Ishikawa (cell line): ENCODE data around the gene CCDC175.

Experiments used
- CEBPB ChIP-seq: IDR thresholded peaks from 2 replicates; pipeline ENCODE4 v1.6.1; 2012
- CREB1 ChIP-seq: IDR thresholded peaks from 2 replicates; pipeline ENCODE4 v1.6.1; 2012; ENCODE audit warnings: low read depth
- EGR1 ChIP-seq: IDR thresholded peaks from 2 replicates; pipeline ENCODE4 v1.6.1; 2012
- EP300 ChIP-seq: IDR thresholded peaks from 2 replicates; pipeline ENCODE4 v1.6.1; 2012; ENCODE audit warnings: borderline replicate concordance
- FOXM1 ChIP-seq: IDR thresholded peaks from 2 replicates; pipeline ENCODE4 v1.6.1; 2012; ENCODE audit warnings: low read depth, borderline replicate concordance
- MAX ChIP-seq: IDR thresholded peaks from 2 replicates; pipeline ENCODE4 v1.6.1; 2012
- NFIC ChIP-seq: IDR thresholded peaks from 2 replicates; pipeline ENCODE4 v1.6.1; 2012
- RAD21 ChIP-seq: IDR thresholded peaks from 2 replicates; pipeline ENCODE4 v1.6.1; 2012; ENCODE audit warnings: low read depth
- REST ChIP-seq: IDR thresholded peaks from 2 replicates; pipeline ENCODE4 v1.6.1; 2012; ENCODE audit warnings: low read depth, mild to moderate bottlenecking
- TAF1 ChIP-seq: IDR thresholded peaks from 2 replicates; pipeline ENCODE4 v1.6.1; 2012; ENCODE audit warnings: low read depth, mild to moderate bottlenecking
- TCF12 ChIP-seq: IDR thresholded peaks from 2 replicates; pipeline ENCODE4 v1.6.1; 2012; ENCODE audit warnings: low read depth
- TEAD4 ChIP-seq: IDR thresholded peaks from 2 replicates; pipeline ENCODE4 v1.6.1; 2012
- USF1 ChIP-seq: IDR thresholded peaks from 2 replicates; pipeline ENCODE4 v1.6.1; 2012
- YY1 ChIP-seq: IDR thresholded peaks from 2 replicates; pipeline ENCODE4 v1.6.1; 2012; ENCODE audit warnings: low read depth
- ZBTB7A ChIP-seq: IDR thresholded peaks from 2 replicates; pipeline ENCODE4 v1.6.1; 2012; ENCODE audit warnings: low read depth

The CCDC175 gene

GRCh38 chr14:59482541-59483331 lies 93.9 kb downstream of the CCDC175 start:
- TF ChIP-seq EP300, result no peak
- TF ChIP-seq NFIC, result peak; percentile 34; the same call in 1 of the 2 replicates
- TF ChIP-seq EGR1, result no peak

- no peak for TF ChIP-seq TEAD4
- no peak for TF ChIP-seq CEBPB
- TF ChIP-seq MAX, result no peak
- no peak for TF ChIP-seq TCF12
- no peak for TF ChIP-seq REST
- TF ChIP-seq FOXM1, result no peak
- TF ChIP-seq USF1, result no peak
- no peak for TF ChIP-seq NFIC
- no peak for TF ChIP-seq YY1
- TF ChIP-seq RAD21, result no peak
- no peak for TF ChIP-seq TAF1
- no peak for TF ChIP-seq ZBTB7A
- no peak for TF ChIP-seq EGR1
- TF ChIP-seq EP300, result no peak
- no peak for TF ChIP-seq CREB1
Observed at GRCh38 chr14:59481871-59482540, 94.6 kb downstream of the CCDC175 start.

- TF ChIP-seq MAX (no peak), ZBTB7A (no peak), EGR1 (no peak), RAD21 (no peak), YY1 (no peak), USF1 (no peak)
Observed at GRCh38 chr14:59481407-59481806, 95.2 kb downstream of the CCDC175 start.

- no peak for TF ChIP-seq EP300
- no peak for TF ChIP-seq ZBTB7A
- no peak for TF ChIP-seq RAD21
- no peak for TF ChIP-seq TEAD4
- TF ChIP-seq CEBPB, result no peak
- no peak for TF ChIP-seq REST
- no peak for TF ChIP-seq USF1
Observed at GRCh38 chr14:59480166-59480565, 96.4 kb downstream of the CCDC175 start.

GRCh38 chr14:59478540-59478939 lies 98.1 kb downstream of the CCDC175 start:
- TF ChIP-seq MAX, result no peak
- no peak for TF ChIP-seq TAF1
- TF ChIP-seq CEBPB, result no peak
- no peak for TF ChIP-seq RAD21
- TF ChIP-seq ZBTB7A, result no peak

GRCh38 chr14:59475709-59476108 lies 100.9 kb downstream of the CCDC175 start:
- no peak for TF ChIP-seq REST
- no peak for TF ChIP-seq MAX
- no peak for TF ChIP-seq RAD21
- no peak for TF ChIP-seq YY1
- TF ChIP-seq TEAD4, result no peak
- TF ChIP-seq CEBPB, result no peak
- TF ChIP-seq CREB1, result no peak
- TF ChIP-seq TCF12, result no peak
- TF ChIP-seq EGR1, result no peak
- TF ChIP-seq FOXM1, result no peak
- TF ChIP-seq TAF1, result no peak
- TF ChIP-seq ZBTB7A, result no peak
- no peak for TF ChIP-seq NFIC
- TF ChIP-seq EP300, result no peak
- no peak for TF ChIP-seq USF1
